DND-41 (cell line): ENCODE data around the gene MGA.
"Not testable (repeated sequence)": the region's sequence is repeated elsewhere in the genome, so short reads cannot be mapped to it uniquely, and the experiment has no call there.

Experiments used
- ATAC-seq: fragments of 200-7000 bp; cut with Tn5 transposase; 3 replicates; pipeline ENCODE4 v1.9.1; 2021; ENCODE audit warnings: low read depth; ENCODE audit not compliant: insufficient read depth
- DNase-seq: peaks from one replicate; pipeline ENCODE4 v3.0.0-alpha.2; 2020
- H2AFZ ChIP-seq: 2 replicates; pipeline ENCODE4 v1.6.0; 2012; ENCODE audit warnings: low read depth, low read length
- H3K27ac ChIP-seq: 2 replicates; pipeline ENCODE4 v1.5.1; 2012; ENCODE audit warnings: low read length, inconsistent platforms
- H3K27me3 ChIP-seq: fragments of 200-600 bp; sonication (generic); 2 replicates; pipeline ENCODE4 v1.6.0; 2012; ENCODE audit warnings: low read length, mild to moderate bottlenecking, inconsistent platforms; ENCODE audit not compliant: insufficient read depth, poor library complexity
- H3K36me3 ChIP-seq: 2 replicates; pipeline ENCODE4 v1.5.1; 2012; ENCODE audit warnings: low read length, inconsistent platforms; ENCODE audit not compliant: insufficient read depth
- H3K4me1 ChIP-seq: 2 replicates; pipeline ENCODE4 v1.5.1; 2012; ENCODE audit warnings: mild to moderate bottlenecking, low read length; ENCODE audit not compliant: insufficient read depth
- H3K4me2 ChIP-seq: 2 replicates; pipeline ENCODE4 v1.6.0; 2012; ENCODE audit warnings: mild to moderate bottlenecking, moderate library complexity, low read length, inconsistent platforms; ENCODE audit not compliant: insufficient read depth
- H3K4me3 ChIP-seq, 2 experiments: fragments of 200-600 bp in 1 of 2; shearing (Covaris generic) in 1 of 2; 2 replicates each; pipeline ENCODE4 v1.5.1; 2012 to 2016; ENCODE audit warnings: inconsistent platforms in 2 of 2, low read length in 2 of 2, mild to moderate bottlenecking in 2 of 2, low read depth in 1 of 2, moderate library complexity in 1 of 2
- H3K79me2 ChIP-seq: 2 replicates; pipeline ENCODE4 v1.6.0; 2012; ENCODE audit warnings: low read length, inconsistent platforms; ENCODE audit not compliant: insufficient read depth
- H3K9ac ChIP-seq: 2 replicates; pipeline ENCODE4 v1.6.0; 2012; ENCODE audit warnings: low read depth, mild to moderate bottlenecking, inconsistent platforms, low read length, moderate library complexity
- H3K9me3 ChIP-seq: 2 replicates; pipeline ENCODE4 v1.5.1; 2012; ENCODE audit warnings: low read length, moderate library complexity, mild to moderate bottlenecking, inconsistent platforms; ENCODE audit not compliant: insufficient read depth, severe bottlenecking
- H4K20me1 ChIP-seq: 2 replicates; pipeline ENCODE4 v1.6.0; 2012; ENCODE audit warnings: low read length; ENCODE audit not compliant: insufficient read depth
- EZH2 ChIP-seq: IDR thresholded peaks from 3 replicates; pipeline ENCODE4 v1.6.1; 2012; ENCODE audit warnings: borderline replicate concordance, low read depth, mild to moderate bottlenecking, moderate library complexity, low read length, inconsistent platforms; ENCODE audit not compliant: severe bottlenecking
- TF ChIP-seq, protein P1 (sequence below): IDR thresholded peaks from 2 replicates; pipeline ENCODE4 v1.5.1; 2012; ENCODE audit warnings: borderline replicate concordance, low read length, moderate library complexity, mild to moderate bottlenecking; ENCODE audit not compliant: poor library complexity, severe bottlenecking; ENCODE audit errors: extremely low read depth

The MGA gene

GRCh38 chr15:41713047-41713446 lies 52.8 kb downstream of the MGA start:
- Histone ChIP-seq H3K9ac (no peak overlapping the region), H4K20me1 (no peaks in the 10 kb centered on the region), H3K36me3 (peaks cover 52% of the 10 kb centered on the region), H3K4me2 (no peak overlapping the region), H3K4me1 (no peaks in the 10 kb centered on the region), H3K9me3 (no peaks in the 10 kb centered on the region), H2AFZ (no peak overlapping the region), H3K4me3 (no peak overlapping the region), H3K27me3 (no peaks in the 10 kb centered on the region), H3K79me2 (peaks cover 3% of the 10 kb centered on the region; the same call in 1 of the 2 replicates), H3K27ac (no peak overlapping the region)
- DNase-seq (no peak), ATAC-seq (no peak)
- no peak for TF ChIP-seq EZH2
- TF ChIP-seq, protein P1, sequence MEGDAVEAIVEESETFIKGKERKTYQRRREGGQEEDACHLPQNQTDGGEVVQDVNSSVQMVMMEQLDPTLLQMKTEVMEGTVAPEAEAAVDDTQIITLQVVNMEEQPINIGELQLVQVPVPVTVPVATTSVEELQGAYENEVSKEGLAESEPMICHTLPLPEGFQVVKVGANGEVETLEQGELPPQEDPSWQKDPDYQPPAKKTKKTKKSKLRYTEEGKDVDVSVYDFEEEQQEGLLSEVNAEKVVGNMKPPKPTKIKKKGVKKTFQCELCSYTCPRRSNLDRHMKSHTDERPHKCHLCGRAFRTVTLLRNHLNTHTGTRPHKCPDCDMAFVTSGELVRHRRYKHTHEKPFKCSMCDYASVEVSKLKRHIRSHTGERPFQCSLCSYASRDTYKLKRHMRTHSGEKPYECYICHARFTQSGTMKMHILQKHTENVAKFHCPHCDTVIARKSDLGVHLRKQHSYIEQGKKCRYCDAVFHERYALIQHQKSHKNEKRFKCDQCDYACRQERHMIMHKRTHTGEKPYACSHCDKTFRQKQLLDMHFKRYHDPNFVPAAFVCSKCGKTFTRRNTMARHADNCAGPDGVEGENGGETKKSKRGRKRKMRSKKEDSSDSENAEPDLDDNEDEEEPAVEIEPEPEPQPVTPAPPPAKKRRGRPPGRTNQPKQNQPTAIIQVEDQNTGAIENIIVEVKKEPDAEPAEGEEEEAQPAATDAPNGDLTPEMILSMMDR: no peak

DNA sequence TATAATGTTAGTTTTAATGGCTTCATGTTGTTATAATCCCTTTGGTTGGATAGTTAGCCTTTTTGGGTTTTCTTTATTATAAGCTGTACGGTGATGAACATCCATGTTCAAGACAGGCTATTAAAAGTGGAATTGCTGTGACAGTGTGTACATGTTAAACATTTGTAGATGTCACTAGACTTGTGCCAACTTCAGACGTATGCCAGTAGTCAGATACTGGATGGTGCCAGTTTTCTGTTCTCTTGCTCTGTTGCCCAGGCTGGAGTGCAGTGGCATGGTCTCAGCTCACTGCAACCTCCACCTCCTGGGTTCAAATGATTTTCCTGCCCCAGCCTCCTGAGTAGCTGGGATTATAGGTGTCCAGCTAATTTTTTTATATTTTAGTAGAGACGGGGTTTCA lies 54.1 kb downstream of the MGA start:
- ATAC-seq: no peak
- peaks cover 40% of the 10 kb centered on the region for H3K36me3 ChIP-seq
- no peak overlapping the region for H3K4me3 ChIP-seq
- DNase-seq: no peak
- no peaks in the 10 kb centered on the region for H3K9me3 ChIP-seq
- H3K4me2 ChIP-seq: no peak overlapping the region
- H3K4me1 ChIP-seq: no peaks in the 10 kb centered on the region
- no peaks in the 10 kb centered on the region for H4K20me1 ChIP-seq
- peaks cover 5% of the 10 kb centered on the region; the same call in 1 of the 2 replicates for H3K79me2 ChIP-seq
- TF ChIP-seq, protein P1: no peak
- TF ChIP-seq EZH2: no peak
- H3K9ac ChIP-seq: no peak overlapping the region
- H3K27me3 ChIP-seq: no peaks in the 10 kb centered on the region
- H3K27ac ChIP-seq: no peak overlapping the region
- H2AFZ ChIP-seq: no peak overlapping the region

- TF ChIP-seq EZH2: no peak
- TF ChIP-seq, protein P1: no peak
- DNase-seq (no peak), ATAC-seq (no peak)
- Histone ChIP-seq H3K27me3 (no peaks in the 10 kb centered on the region), H3K9ac (no peak overlapping the region), H3K4me3 (no peak overlapping the region), H3K27ac (no peak overlapping the region), H3K79me2 (peaks cover 7% of the 10 kb centered on the region; the same call in 1 of the 2 replicates), H4K20me1 (no peaks in the 10 kb centered on the region), H2AFZ (no peak overlapping the region), H3K9me3 (no peaks in the 10 kb centered on the region), H3K4me2 (no peak overlapping the region), H3K36me3 (peaks cover 21% of the 10 kb centered on the region; the same call in 1 of the 2 replicates), H3K4me1 (no peaks in the 10 kb centered on the region)
Measured at GRCh38 chr15:41716864-41717263, 56.7 kb downstream of the MGA start.

DNA sequence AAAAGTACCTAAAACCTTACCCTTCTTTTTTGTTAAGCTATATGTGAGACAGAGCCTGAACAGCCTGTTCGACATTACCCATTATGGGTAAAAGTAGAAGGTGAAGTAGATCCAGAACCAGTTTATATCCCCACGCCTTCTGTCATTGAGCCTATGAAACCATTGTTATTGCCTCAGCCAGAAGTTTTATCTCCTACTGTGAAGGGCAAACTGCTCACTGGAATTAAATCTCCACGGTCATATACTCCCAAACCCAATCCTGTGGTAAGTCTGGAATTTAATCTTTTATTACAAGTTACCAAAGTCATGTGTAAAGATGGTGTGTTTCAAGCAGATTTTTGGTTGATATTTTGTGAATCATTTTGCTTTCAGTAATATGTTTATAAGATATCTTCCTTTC lies 66.9 kb downstream of the MGA start:
- ATAC-seq (no peak), DNase-seq (no peak)
- H3K4me1 ChIP-seq: no peaks in the 10 kb centered on the region
- no peak overlapping the region for H2AFZ ChIP-seq
- no peaks in the 10 kb centered on the region for H3K27me3 ChIP-seq
- no peaks in the 10 kb centered on the region; the same call in 1 of the 2 replicates for H3K79me2 ChIP-seq
- no peaks in the 10 kb centered on the region for H3K9me3 ChIP-seq
- no peak overlapping the region for H3K27ac ChIP-seq
- no peak overlapping the region for H3K9ac ChIP-seq
- no peak overlapping the region for H3K4me3 ChIP-seq
- TF ChIP-seq EZH2: no peak
- TF ChIP-seq, protein P1: no peak
- no peaks in the 10 kb centered on the region for H4K20me1 ChIP-seq
- peaks cover 4% of the 10 kb centered on the region; the same call in 1 of the 2 replicates for H3K36me3 ChIP-seq
- no peak overlapping the region for H3K4me2 ChIP-seq

GRCh38 chr15:41728061-41728460 lies 67.9 kb downstream of the MGA start:
- not testable (repeated sequence) for H3K9ac ChIP-seq, H2AFZ ChIP-seq, H3K79me2 ChIP-seq, H3K36me3 ChIP-seq, DNase-seq, H3K4me2 ChIP-seq, H4K20me1 ChIP-seq, H3K9me3 ChIP-seq, ATAC-seq, H3K27me3 ChIP-seq, H3K27ac ChIP-seq, H3K4me1 ChIP-seq, H3K4me3 ChIP-seq
